LoVo (cell line): ENCODE results near the gene CDC42.
"Not testable (repeated sequence)": the region's sequence is repeated elsewhere in the genome, so short reads cannot be mapped to it uniquely, and the experiment has no call there.

ENCODE experiments used
- DNase-seq: peaks from one replicate; pipeline ENCODE4 v3.0.0-alpha.2; 2016; ENCODE audit warnings: low spot score

CDC42 gene

DNA sequence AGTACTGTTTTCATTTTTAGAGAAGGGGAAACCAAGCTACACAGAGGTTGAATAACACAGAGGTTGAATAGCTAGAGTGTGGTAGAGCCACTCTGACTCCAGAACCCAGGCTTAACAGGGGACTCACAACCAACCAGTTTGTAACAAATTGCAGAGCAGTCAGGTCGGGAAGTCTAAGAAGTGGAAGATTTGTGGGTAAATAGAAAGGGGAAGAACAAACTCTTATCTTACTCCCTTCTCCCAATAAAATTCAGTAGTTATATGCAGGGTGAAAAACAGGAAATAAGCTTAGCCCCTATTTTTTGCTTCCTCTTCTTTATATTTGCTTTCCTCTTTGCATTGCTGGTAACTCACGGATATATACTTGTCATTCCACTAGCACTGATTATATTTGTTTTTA lies 23.2 kb downstream of the CDC42 start:
- DNase-seq = no peak

DNA sequence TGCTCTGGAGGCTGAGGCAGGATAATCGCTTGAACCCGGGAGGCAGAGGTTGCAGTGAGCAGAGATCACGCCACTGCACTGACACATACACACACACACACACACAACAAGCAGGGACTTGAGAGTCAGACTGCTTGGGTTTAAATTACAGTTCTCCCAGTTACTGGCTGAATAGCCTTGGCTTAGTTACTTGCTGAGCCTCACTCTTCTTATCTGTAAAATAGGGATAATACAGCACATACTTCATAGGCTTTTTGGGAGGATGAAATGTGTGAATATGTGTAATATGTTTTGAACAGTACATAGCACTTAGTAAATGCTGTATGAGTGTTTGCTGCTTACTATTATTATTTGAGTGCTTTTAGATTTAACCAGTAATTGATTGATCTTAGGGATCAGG lies 23.8 kb downstream of the CDC42 start:
- DNase-seq = no peak

DNA sequence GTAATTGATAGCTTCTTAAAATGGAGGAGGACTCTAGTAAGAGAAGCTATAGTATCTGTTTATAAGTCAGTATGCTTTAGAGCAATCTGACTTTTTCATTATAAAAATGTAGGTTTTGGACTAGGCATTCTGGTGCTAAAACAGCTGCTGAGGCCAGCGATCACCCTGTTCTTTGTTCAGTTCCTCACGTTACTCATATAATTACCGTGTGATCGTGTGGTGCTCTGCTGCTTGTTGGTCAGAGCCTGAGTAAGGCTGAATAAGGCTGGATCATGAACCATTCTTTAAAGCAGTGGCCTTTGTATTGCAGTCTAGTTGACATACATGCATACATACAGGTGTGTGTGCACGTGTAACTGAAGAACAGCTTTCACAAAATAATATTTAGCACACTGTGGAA lies 25.2 kb downstream of the CDC42 start:
- no peak for DNase-seq

GRCh38 chr1:22078133-22078532 lies 25.6 kb downstream of the CDC42 start:
- no peak for DNase-seq

GRCh38 chr1:22080191-22080590 lies 27.7 kb downstream of the CDC42 start:
- DNase-seq = no peak

- DNase-seq = no peak
Observed at GRCh38 chr1:22088331-22088730, 35.8 kb downstream of the CDC42 start.

- DNase-seq = no peak
Observed at GRCh38 chr1:22089134-22089571, 36.6 kb downstream of the CDC42 start.

DNA sequence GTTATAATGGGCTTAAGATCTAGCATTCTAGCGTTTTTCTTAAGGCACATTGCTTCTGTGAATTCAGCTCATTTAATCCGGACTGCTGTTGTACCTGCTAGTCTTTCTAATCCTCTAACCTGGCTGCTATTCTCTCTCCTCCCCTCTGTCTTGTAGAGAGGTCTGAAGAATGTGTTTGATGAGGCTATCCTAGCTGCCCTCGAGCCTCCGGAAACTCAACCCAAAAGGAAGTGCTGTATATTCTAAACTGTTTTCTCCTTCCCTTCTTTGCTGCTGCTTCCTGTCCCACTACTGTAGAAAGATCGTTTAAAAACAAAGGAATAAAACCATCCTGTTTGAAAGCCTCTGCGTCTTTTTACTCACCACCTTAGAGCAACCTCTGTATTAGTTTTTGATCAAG lies 37.3 kb downstream of the CDC42 start:
- DNase-seq = no peak

DNA sequence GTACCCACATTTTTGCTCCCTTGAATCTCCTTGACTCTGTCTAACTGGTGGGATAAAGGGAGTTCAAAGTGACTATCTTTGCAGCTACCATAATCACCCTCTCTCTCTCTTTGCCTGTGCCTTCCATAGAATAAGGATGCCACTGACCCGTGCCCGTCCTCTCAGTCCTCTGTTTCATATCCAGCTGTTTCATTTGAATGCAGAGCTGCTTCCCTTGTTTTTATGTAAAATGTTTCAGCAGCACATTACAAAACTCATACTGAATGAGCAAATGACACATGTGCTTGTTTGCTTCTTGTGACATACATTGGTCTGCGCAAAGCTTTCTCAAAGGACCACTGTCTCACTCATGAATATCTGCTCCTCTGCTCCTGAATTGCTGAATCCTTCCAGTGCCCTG lies 38.4 kb downstream of the CDC42 start:
- no peak for DNase-seq

- DNase-seq = not testable (repeated sequence)
Observed at GRCh38 chr1:22092026-22092768, 39.7 kb downstream of the CDC42 start.

DNA sequence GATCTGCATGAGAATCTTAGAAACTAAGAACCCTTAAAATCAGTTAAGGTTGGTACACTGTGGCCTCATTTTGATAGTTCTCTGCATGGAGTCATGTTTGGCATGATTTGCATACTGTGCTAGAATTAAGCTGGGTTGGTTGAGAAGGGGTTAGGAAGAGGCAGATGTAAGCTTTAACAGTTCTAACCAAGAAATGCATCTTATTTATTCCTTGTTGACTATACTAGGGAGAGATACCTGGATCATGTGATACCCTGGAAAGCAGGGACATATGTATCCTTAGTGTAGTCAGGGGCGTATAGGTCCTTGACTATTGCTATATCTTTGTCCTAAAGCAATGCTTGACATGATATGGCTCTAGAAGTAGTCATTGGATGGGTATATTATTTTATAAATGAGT lies 41.0 kb downstream of the CDC42 start:
- DNase-seq = no peak

- no peak for DNase-seq
Observed at GRCh38 chr1:22096036-22096435, 43.5 kb downstream of the CDC42 start.

GRCh38 chr1:22096463-22096862 lies 44.0 kb downstream of the CDC42 start:
- no peak for DNase-seq

- DNase-seq = no peak
Observed at GRCh38 chr1:22098752-22099151, 46.2 kb downstream of the CDC42 start.

GRCh38 chr1:22100168-22100567 lies 47.7 kb downstream of the CDC42 start:
- no peak for DNase-seq

GRCh38 chr1:22101199-22101598 lies 48.7 kb downstream of the CDC42 start:
- no peak for DNase-seq

DNA sequence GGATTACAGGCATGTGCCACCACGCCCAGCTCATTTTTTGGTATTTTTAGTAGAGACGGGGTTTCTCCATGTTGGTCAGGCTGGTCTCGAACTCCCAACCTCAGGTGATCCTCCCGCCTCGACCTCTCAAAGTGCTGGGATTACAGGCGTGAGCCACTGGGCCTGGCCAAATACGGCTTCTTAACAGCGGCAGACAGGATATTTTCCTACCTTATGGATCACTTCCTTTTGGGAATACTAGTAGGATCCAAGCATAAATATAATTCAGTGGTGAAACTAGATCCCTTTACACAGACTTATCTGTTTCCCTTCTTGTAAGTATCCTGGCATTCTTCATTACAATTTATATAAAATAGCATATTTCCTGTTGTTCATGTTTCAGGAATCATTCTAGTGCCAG lies 49.5 kb downstream of the CDC42 start:
- no peak for DNase-seq

DNA sequence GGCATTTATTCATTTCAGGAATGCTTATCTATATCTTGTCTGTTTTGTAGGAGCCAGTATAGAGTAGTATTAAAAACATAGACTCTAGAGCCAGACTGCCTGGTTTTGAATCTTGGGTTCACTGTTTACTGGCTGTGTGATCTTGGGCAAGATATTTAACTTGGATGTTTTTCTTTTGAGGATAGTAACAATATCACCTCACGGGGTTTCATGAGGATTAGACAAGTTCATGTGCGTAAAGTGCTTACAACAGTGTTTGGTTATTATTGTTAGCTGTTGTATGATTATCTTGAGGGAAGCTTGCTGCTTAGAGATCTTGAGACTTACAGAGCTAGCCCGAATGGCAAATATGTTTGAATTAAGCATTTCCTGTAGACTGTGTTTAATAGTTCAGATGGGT lies 50.2 kb downstream of the CDC42 start:
- DNase-seq = no peak

GRCh38 chr1:22104094-22104493 lies 51.6 kb downstream of the CDC42 start:
- no peak for DNase-seq

- DNase-seq = no peak
Observed at GRCh38 chr1:22104865-22105437, 52.4 kb downstream of the CDC42 start.

- peak; percentile 32 for DNase-seq
Observed at GRCh38 chr1:22105611-22106207, 53.2 kb downstream of the CDC42 start.

DNA sequence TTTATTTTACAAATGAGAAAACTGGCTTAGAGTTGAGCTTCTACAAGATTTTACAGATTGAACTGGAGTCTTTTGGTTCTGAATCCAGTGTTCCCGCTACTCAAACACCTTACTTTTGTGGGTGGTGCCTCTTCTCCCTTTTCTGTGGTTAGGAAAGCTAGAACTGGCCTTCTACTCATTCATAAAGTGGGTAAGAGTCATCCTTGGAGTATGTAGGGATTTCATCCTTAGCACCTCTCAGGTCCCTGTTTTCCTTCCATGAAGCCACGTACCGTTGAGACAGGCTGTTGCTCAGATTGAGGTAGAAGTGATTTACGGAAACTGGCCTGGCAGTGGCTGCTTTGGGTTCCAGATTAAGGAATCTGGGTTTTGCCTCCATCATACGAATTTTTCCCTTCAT lies 54.6 kb downstream of the CDC42 start:
- DNase-seq = no peak

DNA sequence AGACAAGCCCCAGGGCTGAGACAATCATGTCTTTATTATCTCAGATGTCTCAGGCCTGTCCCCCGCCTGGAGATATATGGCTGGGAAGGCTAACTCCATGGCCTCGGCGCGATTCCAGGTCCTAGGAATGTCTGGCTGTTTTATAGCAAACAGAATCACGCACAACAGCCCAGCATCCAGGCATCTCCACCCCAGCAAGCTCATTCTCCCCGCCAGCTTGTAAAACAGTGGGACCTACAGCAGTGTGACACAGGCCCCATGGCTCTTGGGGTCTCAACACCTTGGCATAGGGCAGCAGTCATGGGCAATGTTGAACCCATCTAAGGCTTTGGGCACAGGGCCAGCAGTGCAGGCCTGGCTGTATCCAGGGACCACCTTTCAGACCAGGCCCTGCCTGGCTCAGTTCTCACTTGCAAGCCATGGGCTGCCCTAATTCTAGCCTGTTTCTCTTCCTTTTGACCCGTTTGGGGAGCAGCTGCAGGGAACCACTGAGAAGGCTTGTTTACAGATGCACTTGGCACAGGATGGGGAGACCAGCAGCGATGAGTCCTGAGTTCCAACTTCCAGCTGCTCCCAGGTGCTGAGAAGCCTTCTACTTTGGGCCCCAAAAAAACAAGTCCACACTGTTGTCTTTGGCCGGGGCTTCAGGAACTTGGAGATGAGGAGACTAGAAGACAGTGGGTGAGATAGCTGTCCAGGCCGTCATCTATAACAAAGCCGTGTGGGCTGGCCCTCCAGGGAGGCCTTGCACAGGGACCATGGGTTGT lies 56.0 kb downstream of the CDC42 start:
- DNase-seq = no peak
